ENCODE measurements around the gene SORCS2. TPM values are rescaled to one million over a fixed set of nuclear protein-coding genes. Genes with fewer than 3 reads are reported as not detected.

Gene SORCS2
- total and polyA plus RNA-seq, 2 of the 13 experiments (the other 11 are each of a cell fraction or from before 2014, with no cell fraction given): 0.82 to 1.0 TPM

DNA sequence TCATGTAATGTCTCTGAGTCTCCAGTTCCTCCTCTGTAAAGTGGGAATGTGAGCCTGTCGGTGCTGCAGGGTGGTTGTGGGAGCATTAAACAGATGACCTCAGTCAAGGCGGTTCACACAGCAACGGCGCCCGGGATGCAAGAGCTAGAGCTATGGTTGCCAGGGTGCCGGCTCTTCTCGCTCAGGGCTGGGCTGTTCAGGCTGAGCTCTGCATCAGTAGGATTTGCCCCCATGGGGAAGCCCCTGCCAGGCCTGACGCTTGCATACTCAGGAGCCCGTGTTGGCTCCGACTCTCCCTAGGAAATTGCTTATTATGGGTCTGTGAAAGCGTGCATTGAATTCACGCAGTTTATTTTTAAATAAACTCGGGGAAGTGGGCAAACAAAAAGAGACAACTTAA lies 175.1 kb downstream of the SORCS2 start:
- Histone ChIP-seq H3K4me3 (replicated peaks in 1 of 3; ENCODE audit: insufficient read depth in 1 of 3, low read depth in 2 of 3, low read length in 3 of 3) (no peak overlapping the region), H4K20me1 (ENCODE audit: insufficient read depth, low read length) (no peaks in the 10 kb centered on the region), H3K4me2 (ENCODE audit: low read depth, low read length) (no peak overlapping the region), H3K36me3 (replicated peaks in 1 of 2; ENCODE audit: control insufficient read depth in 1 of 2, insufficient read depth in 2 of 2, low read length in 2 of 2) (no peaks in the 10 kb centered on the region), H3K79me2 (ENCODE audit: insufficient read depth, low read length) (no peaks in the 10 kb centered on the region), H3K27ac (ENCODE audit: extremely low read length, insufficient read depth, low read length) (no peak overlapping the region), H3K4me1 (ENCODE audit: insufficient read depth, low read length) (no peaks in the 10 kb centered on the region), H2AFZ (ENCODE audit: low read length) (no peak overlapping the region), H3K9ac (ENCODE audit: insufficient read depth, low read depth, low read length) (no peak overlapping the region), H3K27me3 (ENCODE audit: control insufficient read depth in 1 of 2, insufficient read depth in 2 of 2, low read length in 2 of 2) (peaks cover 2 to 49% of the 10 kb centered on the region in 2 experiments; a peak in 4 of 5 replicates), H3K9me3 (ENCODE audit: low read length) (no peaks in the 10 kb centered on the region)
- ChIA-PET CTCF (ENCODE audit: low intra/inter-chr PET ratio, low total read pairs) (no interaction called here), POLR2A (no interaction called here)
- DNase-seq (ENCODE audit: low spot score) (no peak), FAIRE-seq (no peak), ATAC-seq (no peak)
- 2% methylated on average over 7 of the region's 13 CpGs for WGBS (ENCODE audit: low lambda C conversion rate)
- in situ Hi-C loops (cut with HindIII; ENCODE audit: extremely low pct_ligation_motif_present, low pct_unique_long_range_greater_than_20kb) (no loop called here), intact Hi-C loops (cut with micrococcal nuclease; ENCODE audit: unreplicated experiment) (no loop called here)
- TF ChIP-seq, protein P1, sequence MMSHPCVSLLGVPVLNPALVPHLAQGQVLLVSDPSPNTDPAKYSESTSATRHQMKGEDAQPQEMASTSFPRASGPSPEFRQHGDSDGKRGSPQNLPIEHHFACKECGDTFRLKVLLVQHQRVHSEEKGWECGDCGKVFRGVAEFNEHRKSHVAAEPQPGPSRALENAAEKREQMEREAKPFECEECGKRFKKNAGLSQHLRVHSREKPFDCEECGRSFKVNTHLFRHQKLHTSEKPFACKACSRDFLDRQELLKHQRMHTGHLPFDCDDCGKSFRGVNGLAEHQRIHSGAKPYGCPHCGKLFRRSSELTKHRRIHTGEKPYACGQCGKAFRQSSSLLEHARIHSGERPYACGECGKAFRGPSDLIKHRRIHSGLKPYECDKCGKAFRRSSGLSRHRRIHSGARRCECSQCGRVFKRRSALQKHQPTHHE (CRISPR knock-in tag; IDR thresholded peaks at IDR 0.05; ENCODE audit: borderline replicate concordance): no peak
- no TSS peak for BruUV-seq (replicated peaks)

DNA sequence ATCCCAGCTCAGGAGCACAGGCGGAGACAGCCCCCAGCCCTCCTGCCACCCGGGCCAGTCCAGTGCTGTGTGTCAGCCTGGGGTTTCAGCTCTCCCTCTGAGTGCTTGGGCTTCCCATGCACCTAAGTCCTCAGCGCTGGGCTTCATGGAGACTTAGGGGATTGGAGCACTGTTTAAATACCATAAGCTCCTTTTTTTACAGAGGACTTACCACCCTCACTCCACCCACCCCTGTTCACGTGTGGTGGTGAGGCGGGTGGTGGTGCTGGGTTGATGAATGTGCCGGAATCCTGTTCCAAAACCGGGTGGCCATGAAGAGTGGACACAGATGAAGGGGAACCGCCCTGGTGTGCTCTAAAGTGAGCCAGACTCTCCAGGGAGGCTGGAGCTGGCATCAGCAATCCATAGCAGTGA lies 175.5 kb downstream of the SORCS2 start:
- Histone ChIP-seq H3K9ac (ENCODE audit: insufficient read depth, low read depth, low read length) (no peak overlapping the region), H3K79me2 (ENCODE audit: insufficient read depth, low read length) (no peaks in the 10 kb centered on the region), H3K4me1 (ENCODE audit: insufficient read depth, low read length) (no peaks in the 10 kb centered on the region), H3K27me3 (ENCODE audit: control insufficient read depth in 1 of 2, insufficient read depth in 2 of 2, low read length in 2 of 2) (peaks cover 2 to 53% of the 10 kb centered on the region in 2 experiments; a peak in 4 of 5 replicates), H3K4me3 (replicated peaks in 1 of 3; ENCODE audit: insufficient read depth in 1 of 3, low read depth in 2 of 3, low read length in 3 of 3) (no peak overlapping the region), H3K4me2 (ENCODE audit: low read depth, low read length) (no peak overlapping the region), H3K9me3 (ENCODE audit: low read length) (no peaks in the 10 kb centered on the region), H4K20me1 (ENCODE audit: insufficient read depth, low read length) (no peaks in the 10 kb centered on the region), H3K27ac (ENCODE audit: extremely low read length, insufficient read depth, low read length) (no peak overlapping the region), H3K36me3 (replicated peaks in 1 of 2; ENCODE audit: control insufficient read depth in 1 of 2, insufficient read depth in 2 of 2, low read length in 2 of 2) (no peaks in the 10 kb centered on the region), H2AFZ (ENCODE audit: low read length) (no peak overlapping the region)
- intact Hi-C loops (cut with micrococcal nuclease; ENCODE audit: unreplicated experiment): no loop called here
- in situ Hi-C loops (cut with HindIII; ENCODE audit: extremely low pct_ligation_motif_present, low pct_unique_long_range_greater_than_20kb): no loop called here
- WGBS (ENCODE audit: low lambda C conversion rate): 20% methylated on average over 7 of the region's 8 CpGs
- ATAC-seq: no peak
- no TSS peak for BruUV-seq (replicated peaks)
- POLR2A ChIA-PET: no interaction called here
- DNase-seq (ENCODE audit: low spot score): no peak
- TF ChIP-seq HDAC2 (CRISPR knock-in tag; IDR thresholded peaks at IDR 0.05): no peak
- no peak for TF ChIP-seq EEA1 (CRISPR knock-in tag; IDR thresholded peaks at IDR 0.05; ENCODE audit: borderline replicate concordance)
- no peak for TF ChIP-seq ARNTL (CRISPR knock-in tag; IDR thresholded peaks at IDR 0.05)
- TF ChIP-seq CCAR2 (optimal IDR thresholded peaks at IDR 0.05; ENCODE audit: low read depth, low read length): no peak
- no peak for TF ChIP-seq MLLT10 (CRISPR knock-in tag; IDR thresholded peaks at IDR 0.05)
- TF ChIP-seq RBM22 (optimal IDR thresholded peaks at IDR 0.05; ENCODE audit: low read length): no peak
- no peak for TF ChIP-seq SIN3A (IDR thresholded peaks at IDR 0.05; ENCODE audit: borderline replicate concordance, low read depth, low read length)
- no peak for TF ChIP-seq FOXM1 (CRISPR knock-in tag; IDR thresholded peaks at IDR 0.05)
- TF ChIP-seq TRIM24 (CRISPR knock-in tag; IDR thresholded peaks at IDR 0.05): no peak
- no peak for TF ChIP-seq ZSCAN22 (CRISPR knock-in tag; IDR thresholded peaks at IDR 0.05)
- TF ChIP-seq TARDBP (CRISPR knock-in tag; IDR thresholded peaks at IDR 0.05): no peak
- no peak for TF ChIP-seq ONECUT2 (CRISPR knock-in tag; IDR thresholded peaks at IDR 0.05)
- no peak for TF ChIP-seq KAT7 (CRISPR knock-in tag; IDR thresholded peaks at IDR 0.05; ENCODE audit: borderline replicate concordance)
- TF ChIP-seq KMT2B (CRISPR knock-in tag; IDR thresholded peaks at IDR 0.05): no peak
- no peak for TF ChIP-seq SRF (IDR thresholded peaks at IDR 0.05; ENCODE audit: low read depth, low read length)
- TF ChIP-seq MEIS1 (CRISPR knock-in tag; IDR thresholded peaks at IDR 0.05; ENCODE audit: borderline replicate concordance): no peak
- no peak for FAIRE-seq
- CTCF ChIA-PET (ENCODE audit: low intra/inter-chr PET ratio, low total read pairs): no interaction called here
